ENCODE data around the gene GINS1. TPM values are rescaled to one million over a fixed set of nuclear protein-coding genes. Genes with fewer than 3 reads are reported as not detected.

GINS1 gene
- total RNA-seq, 2 experiments from 2014 or later: 22.8 to 29.9 TPM

- Histone ChIP-seq H3K4me3 (ENCODE audit: low read depth, low read length, poor library complexity, severe bottlenecking) (no peak overlapping the region), H3K4me2 (ENCODE audit: low read length) (no peak overlapping the region), H3K27ac (ENCODE audit: low read depth, low read length, poor library complexity, severe bottlenecking) (no peak overlapping the region), H3K4me1 (ENCODE audit: insufficient read depth, low read length, poor library complexity, severe bottlenecking) (no peaks in the 10 kb centered on the region), H3K79me2 (ENCODE audit: insufficient read depth, low read depth, low read length) (no peaks in the 10 kb centered on the region), H4K20me1 (ENCODE audit: insufficient read depth, low read length) (no peaks in the 10 kb centered on the region), H3K9me3 (ENCODE audit: low read length) (no peaks in the 10 kb centered on the region), H2AFZ (ENCODE audit: low read length) (no peak overlapping the region), H3K9me2 (ENCODE audit: insufficient read depth, low read length) (no peaks in the 10 kb centered on the region), H3K36me3 (ENCODE audit: insufficient read depth, low read length) (no peaks in the 10 kb centered on the region)
- no peak for DNase-seq (ENCODE audit: low spot score)
- POLR2A ChIA-PET: no interaction called here
- CTCF ChIA-PET (ENCODE audit: unreplicated experiment): no interaction called here
- intact Hi-C loops (cut with micrococcal nuclease; ENCODE audit: unreplicated experiment): no loop called here
- no TSS peak for BruUV-seq (replicated peaks)
- no peak for TF ChIP-seq EZH2phosphoT487 (IDR thresholded peaks at IDR 0.05; ENCODE audit: borderline replicate concordance, low read depth, low read length)
- TF ChIP-seq CTCF (conservative IDR thresholded peaks at IDR 0.05; ENCODE audit: low read length): no peak
These were observed 90.3 kb downstream of the GINS1 start for GRCh38 chr20:25497586-25498279.

Other genes with a start within 250 kb of the GINS1 start
- not detected in 2 replicates for gene ENTPD6, start 212.0 kb upstream of the GINS1 start, total RNA-seq (2014; rRNA removed; shearing (Covaris generic))
- gene ENTPD6, start 212.0 kb upstream of the GINS1 start, total RNA-seq (2022): 2.3 and 4.2 TPM in 2 replicates
- 4.5 and 4.9 TPM in 2 replicates for gene PYGB, start 159.6 kb upstream of the GINS1 start, total RNA-seq (2014; rRNA removed; shearing (Covaris generic))
- 6.4 and 7.0 TPM in 2 replicates for gene PYGB, start 159.6 kb upstream of the GINS1 start, total RNA-seq (2022)
- 5.9 and 10.6 TPM in 2 replicates for gene ABHD12, start 16.8 kb upstream of the GINS1 start, total RNA-seq (2014; rRNA removed; shearing (Covaris generic))
- 12.0 and 12.9 TPM in 2 replicates for gene ABHD12, start 16.8 kb upstream of the GINS1 start, total RNA-seq (2022)
- gene NINL, start 177.9 kb downstream of the GINS1 start, total RNA-seq (2014; rRNA removed; shearing (Covaris generic)): 0.06 and 0.08 TPM in 2 replicates
- gene NINL, start 177.9 kb downstream of the GINS1 start, total RNA-seq (2022): 0.55 and 0.57 TPM in 2 replicates
- gene NANP, start 216.3 kb downstream of the GINS1 start, total RNA-seq (2014; rRNA removed; shearing (Covaris generic)): 1.0 and 1.2 TPM in 2 replicates
- gene NANP, start 216.3 kb downstream of the GINS1 start, total RNA-seq (2022): 3.2 and 3.6 TPM in 2 replicates

Data from OCI-LY7 (cell line).